COR-L47 (cell line): Measurements from ENCODE around the gene PIP5K1B.
"Not testable (repeated sequence)": the region's sequence is repeated elsewhere in the genome, so short reads cannot be mapped to it uniquely, and the experiment has no call there.

Source experiments
- DNase-seq: peaks from one replicate; lab custom pipeline; 2025; lab: John Stamatoyannopoulos, UW

The PIP5K1B gene, protein sequence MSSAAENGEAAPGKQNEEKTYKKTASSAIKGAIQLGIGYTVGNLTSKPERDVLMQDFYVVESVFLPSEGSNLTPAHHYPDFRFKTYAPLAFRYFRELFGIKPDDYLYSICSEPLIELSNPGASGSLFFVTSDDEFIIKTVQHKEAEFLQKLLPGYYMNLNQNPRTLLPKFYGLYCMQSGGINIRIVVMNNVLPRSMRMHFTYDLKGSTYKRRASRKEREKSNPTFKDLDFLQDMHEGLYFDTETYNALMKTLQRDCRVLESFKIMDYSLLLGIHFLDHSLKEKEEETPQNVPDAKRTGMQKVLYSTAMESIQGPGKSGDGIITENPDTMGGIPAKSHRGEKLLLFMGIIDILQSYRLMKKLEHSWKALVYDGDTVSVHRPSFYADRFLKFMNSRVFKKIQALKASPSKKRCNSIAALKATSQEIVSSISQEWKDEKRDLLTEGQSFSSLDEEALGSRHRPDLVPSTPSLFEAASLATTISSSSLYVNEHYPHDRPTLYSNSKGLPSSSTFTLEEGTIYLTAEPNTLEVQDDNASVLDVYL

DNA sequence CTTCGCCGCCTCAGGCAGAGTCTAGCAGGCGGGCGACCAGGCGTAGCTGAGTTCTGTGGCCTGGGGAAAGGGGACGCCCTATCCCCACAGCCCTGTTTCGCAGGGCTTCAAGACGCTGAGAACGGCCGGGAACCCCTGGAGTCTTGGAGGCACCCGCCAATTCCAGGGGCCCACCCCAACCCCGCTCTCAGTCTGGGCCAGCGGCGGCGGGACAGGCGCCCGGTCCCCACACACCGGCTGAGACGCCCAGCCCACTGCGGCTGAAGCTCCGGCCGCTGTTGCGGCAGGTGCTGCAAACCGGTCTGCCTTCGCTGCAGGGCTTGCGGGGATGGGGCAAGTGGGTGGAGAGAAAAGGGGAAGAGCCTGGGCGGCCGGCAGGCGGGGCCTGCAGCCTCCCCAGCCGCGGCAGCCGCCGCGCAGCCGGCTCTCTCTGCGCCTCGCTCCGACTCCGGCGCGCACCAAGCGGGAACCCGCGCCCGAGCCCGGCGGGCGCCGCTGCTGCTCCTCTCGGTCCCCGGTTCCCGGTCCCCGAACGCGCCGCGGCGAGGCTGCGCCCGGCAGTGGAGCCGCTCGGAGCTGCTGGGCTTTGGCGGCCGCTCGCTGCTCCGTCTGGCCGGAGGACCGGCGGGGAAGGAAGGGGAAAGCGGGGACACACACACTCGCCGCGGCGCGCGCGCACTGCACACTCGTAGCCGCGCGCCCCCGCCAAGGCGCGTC lies at the start of gene PIP5K1B:
Gene PIP5K1B, plus strand, starts transcription at position 427 of the 717 bp plus-strand sequence. CDS start 117,375 bp downstream, outside the sequence.
- DNase-seq: peak; percentile 58

- no peak for DNase-seq
These were observed 41.0 kb upstream of the PIP5K1B start for GRCh38 chr9:68664036-68664435.

DNA sequence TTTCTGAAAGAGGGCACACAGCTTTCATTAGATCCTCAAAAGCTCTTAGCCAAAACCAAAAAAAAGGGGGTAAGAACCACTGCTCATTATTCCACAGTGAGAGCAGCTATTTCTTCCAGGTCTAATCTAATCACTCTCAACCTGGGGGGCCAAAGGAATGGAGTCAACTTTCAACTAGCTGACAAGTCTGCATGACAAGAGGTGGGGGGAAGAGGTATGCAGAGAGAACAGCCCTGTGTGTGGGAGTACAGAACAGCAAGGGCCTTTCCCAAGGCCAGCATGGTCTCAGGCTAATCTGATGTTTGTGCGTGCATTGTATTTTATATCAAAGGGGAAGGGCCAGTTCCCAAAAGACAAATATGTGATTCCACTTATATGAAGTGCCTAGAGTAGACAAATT lies 36.9 kb upstream of the PIP5K1B start:
- no peak for DNase-seq

DNA sequence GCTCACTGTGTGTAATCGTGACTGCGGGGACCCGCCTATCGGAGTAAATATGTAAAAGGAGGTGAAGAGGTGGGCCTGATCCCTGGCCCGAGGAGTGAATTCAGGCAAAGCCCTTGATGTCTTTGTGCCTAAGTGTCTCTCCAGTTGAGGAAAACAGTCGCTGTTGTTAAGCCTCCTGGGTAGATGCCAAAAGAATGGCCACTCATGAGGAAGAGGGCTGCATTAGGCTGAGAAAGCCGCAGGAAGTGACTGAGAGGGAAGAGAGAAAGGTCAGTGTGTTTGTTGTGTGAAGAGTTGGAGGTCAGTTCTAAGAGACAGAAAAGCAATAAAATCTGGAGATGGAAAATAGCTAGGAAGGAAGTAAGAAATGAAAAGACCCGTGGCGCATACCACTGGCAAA lies 35.8 kb upstream of the PIP5K1B start:
- no peak for DNase-seq

- DNase-seq: no peak
These were observed 32.8 kb upstream of the PIP5K1B start for GRCh38 chr9:68672215-68672614.

DNA sequence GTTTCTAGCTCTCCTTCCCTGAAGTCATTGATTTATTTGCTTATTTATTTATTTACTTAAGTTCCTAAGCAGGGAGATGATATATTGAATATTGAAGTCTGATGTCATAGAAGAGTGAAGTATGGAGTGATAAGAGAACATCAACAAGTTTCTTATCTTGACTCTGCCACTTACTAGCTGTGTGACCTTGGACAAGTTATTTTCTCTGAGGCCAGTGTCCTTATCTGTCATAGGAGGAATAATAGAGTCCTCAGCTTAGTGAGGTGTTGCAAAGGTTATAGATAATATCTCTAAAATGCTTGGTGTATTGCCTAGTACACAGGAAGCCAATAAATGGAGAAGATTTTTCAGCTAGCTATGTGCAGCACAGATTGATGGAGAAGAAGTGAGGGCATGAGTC lies 32.4 kb upstream of the PIP5K1B start:
- no peak for DNase-seq

GRCh38 chr9:68678430-68678829 lies 26.6 kb upstream of the PIP5K1B start:
- DNase-seq: peak; percentile 2

GRCh38 chr9:68683433-68683832 lies 21.6 kb upstream of the PIP5K1B start:
- no peak for DNase-seq

DNA sequence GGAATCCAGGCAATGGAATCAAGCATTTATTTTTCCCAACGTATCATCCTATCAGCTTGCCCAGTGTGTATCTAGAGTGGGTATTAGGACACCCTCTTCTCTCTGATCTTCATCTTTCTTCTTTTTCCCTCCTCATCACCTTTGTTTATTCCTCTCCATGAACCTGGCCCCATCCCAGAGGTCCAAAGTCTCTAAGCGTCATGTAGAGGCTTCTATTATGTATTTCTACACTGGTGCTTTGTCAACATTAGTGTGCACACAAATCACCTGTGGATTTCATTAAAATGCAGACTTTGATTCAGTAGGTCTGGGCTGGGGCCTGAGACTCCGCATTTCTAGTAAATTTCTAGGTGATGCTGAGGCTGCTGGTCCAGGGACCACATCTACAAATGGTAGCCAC lies 19.8 kb upstream of the PIP5K1B start:
- DNase-seq: no peak

- peak; percentile 20 for DNase-seq
These were observed 19.3 kb upstream of the PIP5K1B start for GRCh38 chr9:68685770-68686169.

DNA sequence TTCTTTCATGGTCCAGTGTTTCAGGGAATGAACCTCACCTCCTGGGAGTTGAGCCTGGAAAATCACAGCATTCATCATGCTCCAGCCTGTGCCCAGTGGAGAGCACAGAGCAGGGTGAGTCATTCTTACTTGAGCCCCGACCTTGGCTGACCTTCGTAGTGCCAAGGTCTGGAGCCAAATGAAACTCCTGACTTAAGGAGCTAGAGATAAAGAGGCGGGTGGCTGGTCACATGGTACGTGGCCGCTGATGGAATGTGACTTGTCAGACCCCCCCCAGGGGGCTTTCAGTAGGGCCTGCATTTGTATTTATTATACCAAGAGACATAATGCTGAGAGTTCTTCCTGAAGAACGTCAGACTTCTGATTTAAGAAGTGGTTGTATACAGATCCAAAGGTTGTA lies 15.0 kb upstream of the PIP5K1B start:
- no peak for DNase-seq

- DNase-seq: no peak
These were observed 12.5 kb upstream of the PIP5K1B start for GRCh38 chr9:68692519-68692918.

DNA sequence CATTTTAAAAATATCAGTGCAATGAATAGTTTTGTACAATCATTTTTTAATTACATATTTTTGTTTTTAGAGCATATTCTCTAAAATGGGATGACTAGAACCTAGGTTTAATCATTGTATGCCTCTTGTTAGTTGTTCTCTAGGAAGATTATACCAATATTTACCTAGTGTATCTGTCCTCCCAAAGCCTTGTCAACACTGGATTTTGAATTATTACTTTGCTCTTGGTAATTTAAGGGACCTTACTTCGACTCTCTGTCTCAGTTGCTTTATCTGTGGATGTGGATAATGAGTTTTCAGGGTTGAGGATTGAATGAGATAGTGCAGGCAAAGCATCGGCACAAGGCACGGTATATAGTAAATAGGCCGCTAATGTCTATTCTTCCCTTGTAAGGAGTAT lies 10.9 kb upstream of the PIP5K1B start:
- no peak for DNase-seq

GRCh38 chr9:68697851-68698250 lies 7.2 kb upstream of the PIP5K1B start:
- no peak for DNase-seq

DNA sequence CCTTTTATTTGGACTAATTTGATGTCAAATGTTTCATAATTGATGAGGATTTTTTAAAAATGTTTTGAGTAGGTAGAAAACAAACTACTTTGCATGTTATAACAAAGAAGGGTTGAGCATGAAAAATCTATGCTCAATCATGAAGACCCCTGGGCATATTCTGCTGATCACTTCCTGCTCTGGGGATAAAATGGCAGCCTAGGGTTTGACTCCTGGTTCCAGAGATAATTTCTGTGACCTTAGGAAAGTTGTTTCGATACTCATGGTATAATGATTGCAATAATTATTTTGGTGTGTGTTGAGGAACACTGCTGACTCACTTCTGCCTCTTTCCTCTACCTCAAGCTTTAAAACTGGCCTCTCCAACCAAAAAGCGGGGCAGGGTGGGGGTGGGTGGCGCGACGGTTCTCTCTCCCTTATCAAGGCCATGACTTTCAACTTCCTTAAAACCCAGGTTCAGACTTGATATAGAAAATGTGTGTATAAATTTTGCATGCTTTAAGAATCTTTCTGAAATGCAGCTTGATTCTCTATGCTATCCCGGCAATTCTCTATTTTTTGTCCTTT lies 6.0 kb upstream of the PIP5K1B start:
- DNase-seq: no peak

DNA sequence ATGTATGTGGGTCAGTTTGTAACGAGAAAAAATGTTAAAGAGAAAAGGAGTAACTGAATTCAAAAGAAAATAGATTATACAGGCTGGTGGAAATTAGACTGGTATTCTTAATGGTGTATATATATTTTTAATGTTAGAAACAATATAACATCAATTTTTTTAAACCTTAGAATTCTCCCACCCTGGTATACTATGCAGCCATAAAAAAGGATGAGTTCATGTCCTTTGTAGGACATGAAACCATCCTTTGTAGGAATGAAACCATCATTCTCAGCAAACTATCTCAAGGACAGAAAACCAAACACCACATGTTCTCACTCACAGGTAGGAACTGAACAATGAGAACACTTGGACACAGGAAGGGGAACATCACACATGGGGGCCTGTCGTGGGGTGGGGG lies 5.4 kb upstream of the PIP5K1B start:
- not testable (repeated sequence) for DNase-seq

GRCh38 chr9:68702493-68702892 lies 2.5 kb upstream of the PIP5K1B start:
- DNase-seq: no peak

DNA sequence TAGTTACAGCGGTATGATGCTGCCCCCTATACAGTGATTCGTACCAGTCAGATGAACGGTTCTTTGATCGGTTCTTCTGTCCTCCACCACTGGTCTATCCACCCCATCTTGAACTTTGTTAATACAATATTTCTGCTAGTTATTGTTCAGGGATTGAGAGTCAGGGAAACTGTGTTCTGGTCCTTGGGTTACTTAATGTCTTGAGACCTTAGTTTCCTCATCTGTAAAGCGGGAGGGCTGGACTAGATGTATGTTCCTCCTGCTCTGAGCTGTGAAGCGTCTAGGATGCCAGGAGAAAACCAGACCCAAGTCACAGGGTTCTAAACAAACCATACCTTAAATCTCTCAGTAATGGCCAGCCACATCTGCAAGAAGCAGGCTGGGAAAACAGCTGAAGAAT lies 1.4 kb upstream of the PIP5K1B start:
- DNase-seq: no peak

DNA sequence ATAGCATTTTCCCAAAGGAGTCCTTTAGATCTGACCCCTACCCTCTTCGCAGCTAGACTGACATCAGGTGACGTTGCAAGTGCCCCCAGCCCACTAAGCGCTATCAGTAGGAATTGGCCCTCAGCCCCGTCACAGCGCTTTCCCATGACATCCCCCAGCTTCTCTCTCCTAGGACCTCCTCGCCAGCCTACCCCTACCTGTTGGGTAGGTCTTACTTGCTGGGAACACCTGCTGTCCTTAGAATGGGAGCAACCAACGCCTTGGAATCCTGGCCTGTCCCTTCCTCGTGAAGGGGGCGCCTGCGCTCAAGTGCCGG lies 584 bp upstream of the PIP5K1B start:
- DNase-seq: no peak

GRCh38 chr9:68705531-68706362 lies 707 bp downstream of the PIP5K1B start:
- peak; percentile 3 for DNase-seq

DNA sequence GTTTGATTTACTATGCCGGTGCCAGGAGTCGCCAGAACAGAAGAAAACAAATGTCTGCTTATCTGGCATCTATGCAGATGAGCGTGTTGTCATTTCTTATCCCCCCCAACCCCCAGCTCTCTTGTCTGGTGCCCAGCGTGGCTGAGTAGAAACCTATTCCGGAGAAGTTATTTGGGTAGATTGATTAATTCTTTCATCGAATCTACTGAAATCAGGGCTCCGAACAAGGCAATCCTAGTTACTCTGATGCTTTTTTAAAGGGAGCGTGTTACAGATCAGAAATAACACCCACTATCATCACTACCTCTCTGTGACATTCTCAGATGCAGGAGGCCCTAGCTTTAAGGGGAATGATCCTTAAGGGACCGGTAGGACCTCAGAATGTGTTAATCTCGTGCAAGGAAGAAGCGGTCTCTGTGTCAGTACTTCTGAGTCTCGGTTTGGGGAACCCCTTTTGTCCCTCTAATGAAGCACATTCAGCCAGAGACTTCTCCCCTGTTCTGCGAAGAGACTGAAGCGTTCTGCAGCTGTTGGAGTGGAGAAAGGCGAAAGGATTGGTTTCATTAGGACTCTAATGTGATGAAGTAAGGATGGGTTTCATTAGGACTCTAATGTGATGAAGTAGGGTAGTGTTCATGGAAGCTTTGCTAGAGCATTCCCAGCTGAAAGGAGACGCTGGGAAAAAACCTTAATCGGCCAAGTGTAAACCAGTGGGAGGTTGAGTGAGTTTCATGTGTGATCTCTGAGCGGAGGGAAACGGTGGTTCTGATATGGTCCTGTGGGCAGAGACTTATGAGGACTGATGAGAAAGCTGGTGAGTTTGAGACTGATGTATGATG lies 1.5 kb downstream of the PIP5K1B start:
- DNase-seq: no peak
